ENCODE results near the gene TRPC6.

GRCh38 chr11:101444851-101445250 is 139.0 kb downstream of the TRPC6 start:
- TF ChIP-seq, protein P1, sequence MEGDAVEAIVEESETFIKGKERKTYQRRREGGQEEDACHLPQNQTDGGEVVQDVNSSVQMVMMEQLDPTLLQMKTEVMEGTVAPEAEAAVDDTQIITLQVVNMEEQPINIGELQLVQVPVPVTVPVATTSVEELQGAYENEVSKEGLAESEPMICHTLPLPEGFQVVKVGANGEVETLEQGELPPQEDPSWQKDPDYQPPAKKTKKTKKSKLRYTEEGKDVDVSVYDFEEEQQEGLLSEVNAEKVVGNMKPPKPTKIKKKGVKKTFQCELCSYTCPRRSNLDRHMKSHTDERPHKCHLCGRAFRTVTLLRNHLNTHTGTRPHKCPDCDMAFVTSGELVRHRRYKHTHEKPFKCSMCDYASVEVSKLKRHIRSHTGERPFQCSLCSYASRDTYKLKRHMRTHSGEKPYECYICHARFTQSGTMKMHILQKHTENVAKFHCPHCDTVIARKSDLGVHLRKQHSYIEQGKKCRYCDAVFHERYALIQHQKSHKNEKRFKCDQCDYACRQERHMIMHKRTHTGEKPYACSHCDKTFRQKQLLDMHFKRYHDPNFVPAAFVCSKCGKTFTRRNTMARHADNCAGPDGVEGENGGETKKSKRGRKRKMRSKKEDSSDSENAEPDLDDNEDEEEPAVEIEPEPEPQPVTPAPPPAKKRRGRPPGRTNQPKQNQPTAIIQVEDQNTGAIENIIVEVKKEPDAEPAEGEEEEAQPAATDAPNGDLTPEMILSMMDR (IDR thresholded peaks at IDR 0.05; ENCODE audit: insufficient read depth, low read length): no peak
- TF ChIP-seq, protein P2, sequence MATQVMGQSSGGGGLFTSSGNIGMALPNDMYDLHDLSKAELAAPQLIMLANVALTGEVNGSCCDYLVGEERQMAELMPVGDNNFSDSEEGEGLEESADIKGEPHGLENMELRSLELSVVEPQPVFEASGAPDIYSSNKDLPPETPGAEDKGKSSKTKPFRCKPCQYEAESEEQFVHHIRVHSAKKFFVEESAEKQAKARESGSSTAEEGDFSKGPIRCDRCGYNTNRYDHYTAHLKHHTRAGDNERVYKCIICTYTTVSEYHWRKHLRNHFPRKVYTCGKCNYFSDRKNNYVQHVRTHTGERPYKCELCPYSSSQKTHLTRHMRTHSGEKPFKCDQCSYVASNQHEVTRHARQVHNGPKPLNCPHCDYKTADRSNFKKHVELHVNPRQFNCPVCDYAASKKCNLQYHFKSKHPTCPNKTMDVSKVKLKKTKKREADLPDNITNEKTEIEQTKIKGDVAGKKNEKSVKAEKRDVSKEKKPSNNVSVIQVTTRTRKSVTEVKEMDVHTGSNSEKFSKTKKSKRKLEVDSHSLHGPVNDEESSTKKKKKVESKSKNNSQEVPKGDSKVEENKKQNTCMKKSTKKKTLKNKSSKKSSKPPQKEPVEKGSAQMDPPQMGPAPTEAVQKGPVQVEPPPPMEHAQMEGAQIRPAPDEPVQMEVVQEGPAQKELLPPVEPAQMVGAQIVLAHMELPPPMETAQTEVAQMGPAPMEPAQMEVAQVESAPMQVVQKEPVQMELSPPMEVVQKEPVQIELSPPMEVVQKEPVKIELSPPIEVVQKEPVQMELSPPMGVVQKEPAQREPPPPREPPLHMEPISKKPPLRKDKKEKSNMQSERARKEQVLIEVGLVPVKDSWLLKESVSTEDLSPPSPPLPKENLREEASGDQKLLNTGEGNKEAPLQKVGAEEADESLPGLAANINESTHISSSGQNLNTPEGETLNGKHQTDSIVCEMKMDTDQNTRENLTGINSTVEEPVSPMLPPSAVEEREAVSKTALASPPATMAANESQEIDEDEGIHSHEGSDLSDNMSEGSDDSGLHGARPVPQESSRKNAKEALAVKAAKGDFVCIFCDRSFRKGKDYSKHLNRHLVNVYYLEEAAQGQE (IDR thresholded peaks at IDR 0.05; ENCODE audit: insufficient replicate concordance, low read depth): no peak

Data from HL-60 (cell line).